Left ventricle myocardium superior (tissue), 1 donor: ENCODE measurements around the gene LCLAT1. TPM values are rescaled to one million over a fixed set of nuclear protein-coding genes. Genes with fewer than 3 reads are reported as not detected.
A peak's percentile ranks its signal among the peaks of the same experiment; 100 is the strongest.
"Not testable (repeated sequence)": the region's sequence is repeated elsewhere in the genome, so short reads cannot be mapped to it uniquely, and the experiment has no call there.

Source experiments
- ATAC-seq: fragments of 200-7000 bp; cut with Tn5 transposase; one replicate; pipeline ENCODE4 v1.9.1; 2020; ENCODE audit warnings: mild to moderate bottlenecking, moderate library complexity
- DNase-seq: peaks from one replicate; pipeline ENCODE4 v3.0.0-alpha.2; 2020
- intact Hi-C: fragments of 100-400 bp; cut with micrococcal nuclease; formaldehyde crosslinking; loops from one replicate; pipeline ENCODE4 v1.11.0; 2022
- total RNA-seq: library from RNA; stranded (reverse); fragmentation: NEBNext Ultra II Directional; extraction: Animal tissue kit (Norgen Biotek cat#: 25700); gene quantifications from one replicate; pipeline ENCODE4 v1.2.1, GENCODE V29; 2021
- donor health status: DM: no; HTN: yes; CAD: no; lungs with severe emphysema.

The LCLAT1 gene
- total RNA-seq, 1 donor from 2014 or later: 33.9 TPM

DNA sequence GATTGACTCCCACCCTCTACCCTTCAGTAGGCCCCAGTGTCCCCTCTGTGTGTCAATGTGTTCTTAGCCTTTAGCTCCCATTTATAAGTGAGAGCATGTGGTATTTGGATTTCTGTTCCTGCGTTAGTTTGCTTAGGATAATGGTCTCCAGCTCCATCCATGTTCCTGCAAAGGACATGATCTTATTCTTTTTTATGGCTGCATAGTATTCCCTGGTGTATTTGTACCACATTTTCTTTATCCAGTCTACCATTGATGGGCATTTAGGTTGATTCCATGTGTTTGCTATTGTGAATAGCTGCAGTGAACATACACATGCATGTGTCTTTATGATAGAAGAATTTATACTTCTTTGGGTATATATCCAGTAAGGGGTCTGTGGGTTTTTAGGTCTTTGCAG lies 60.4 kb downstream of the LCLAT1 start:
- intact Hi-C loops, ATAC-seq, DNase-seq: not testable (repeated sequence)

DNA sequence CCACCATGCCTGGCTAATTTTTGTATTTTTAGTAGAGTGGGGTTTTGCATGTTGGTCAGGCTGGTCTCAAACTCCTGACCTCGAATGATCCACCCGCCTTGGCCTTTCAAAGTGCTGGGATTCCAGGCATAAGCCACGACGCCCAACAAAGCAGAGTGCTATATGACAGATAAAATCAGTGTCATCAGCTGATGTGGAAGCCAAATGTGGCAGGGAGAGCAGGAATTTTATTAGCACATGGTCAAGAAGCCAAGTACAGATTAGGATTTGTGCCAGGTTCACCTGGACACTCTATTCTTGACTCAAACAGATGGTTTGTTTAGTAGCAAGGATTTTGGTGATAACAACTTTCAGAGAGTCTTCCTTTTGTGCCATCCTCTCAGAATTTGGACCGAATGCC lies 62.7 kb downstream of the LCLAT1 start:
- no peak for ATAC-seq
- no peak for DNase-seq
- intact Hi-C loops: no loop called here

DNA sequence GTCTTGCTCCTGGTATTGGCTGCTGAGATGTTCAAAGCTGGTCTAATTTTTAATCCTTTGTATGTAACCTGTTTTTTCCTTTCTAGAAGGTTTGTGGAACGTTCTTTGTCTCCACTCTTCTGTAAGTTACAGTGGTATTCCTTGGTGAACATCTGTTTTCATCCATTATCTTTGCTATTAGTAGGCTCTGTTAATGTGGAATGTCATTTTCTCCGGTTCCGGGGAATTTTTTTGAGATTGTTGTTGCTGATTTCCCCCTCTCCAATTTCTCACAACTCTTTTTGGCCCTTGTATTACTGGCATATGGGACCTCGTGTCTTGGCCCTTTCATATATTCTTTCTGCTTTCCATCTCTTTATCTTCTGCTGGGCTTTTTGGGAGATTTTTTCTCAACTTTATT lies 63.4 kb downstream of the LCLAT1 start:
- intact Hi-C loops: no loop called here
- ATAC-seq: no peak
- DNase-seq: no peak

DNA sequence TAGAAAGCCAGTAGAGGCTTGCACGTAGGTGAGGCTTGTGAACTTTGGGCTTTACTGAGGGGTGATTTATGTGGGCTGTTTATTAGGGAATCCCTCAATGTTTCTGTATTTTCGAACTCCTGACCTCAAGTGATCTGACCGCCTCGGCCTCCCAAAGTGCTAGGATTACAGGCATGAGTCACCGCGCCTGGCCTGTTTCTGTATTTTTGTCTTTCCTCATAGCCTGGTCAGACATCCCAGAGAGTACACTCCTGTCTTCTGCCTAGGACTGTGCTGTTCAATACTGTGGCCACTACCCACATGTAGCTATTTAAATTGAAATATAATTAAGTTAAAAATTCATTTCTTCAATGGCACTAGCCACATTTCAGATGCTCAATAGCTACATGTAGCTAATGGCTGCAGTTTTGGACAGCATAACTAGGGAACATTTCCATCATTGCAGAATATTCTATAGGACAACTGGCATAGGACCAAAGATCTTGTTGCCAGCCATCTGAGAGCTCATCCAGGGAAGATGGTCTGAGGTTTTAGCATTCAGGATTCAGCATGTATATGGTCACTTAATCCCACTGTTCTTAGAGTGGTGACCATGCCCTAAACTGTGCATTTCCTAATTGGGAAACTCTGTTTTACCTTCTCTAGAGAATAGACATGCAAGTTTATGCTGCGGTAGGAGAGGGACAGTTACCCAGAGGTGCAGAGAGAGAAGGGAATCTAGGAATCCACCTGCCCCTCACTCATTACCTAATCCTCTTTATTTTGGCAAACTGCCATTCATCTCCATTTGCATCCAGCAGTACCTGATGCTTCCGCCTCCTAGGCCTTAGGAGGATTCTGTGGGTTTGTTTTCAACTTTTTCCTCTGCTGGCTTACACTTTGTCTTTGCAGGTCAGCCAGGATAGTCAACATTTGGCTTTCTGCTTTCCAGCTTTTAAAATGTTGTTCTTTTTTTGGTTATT lies 64.4 kb downstream of the LCLAT1 start:
- ATAC-seq (peak; percentile 73), DNase-seq (peak; percentile 58)
- intact Hi-C loops: no loop called here

DNA sequence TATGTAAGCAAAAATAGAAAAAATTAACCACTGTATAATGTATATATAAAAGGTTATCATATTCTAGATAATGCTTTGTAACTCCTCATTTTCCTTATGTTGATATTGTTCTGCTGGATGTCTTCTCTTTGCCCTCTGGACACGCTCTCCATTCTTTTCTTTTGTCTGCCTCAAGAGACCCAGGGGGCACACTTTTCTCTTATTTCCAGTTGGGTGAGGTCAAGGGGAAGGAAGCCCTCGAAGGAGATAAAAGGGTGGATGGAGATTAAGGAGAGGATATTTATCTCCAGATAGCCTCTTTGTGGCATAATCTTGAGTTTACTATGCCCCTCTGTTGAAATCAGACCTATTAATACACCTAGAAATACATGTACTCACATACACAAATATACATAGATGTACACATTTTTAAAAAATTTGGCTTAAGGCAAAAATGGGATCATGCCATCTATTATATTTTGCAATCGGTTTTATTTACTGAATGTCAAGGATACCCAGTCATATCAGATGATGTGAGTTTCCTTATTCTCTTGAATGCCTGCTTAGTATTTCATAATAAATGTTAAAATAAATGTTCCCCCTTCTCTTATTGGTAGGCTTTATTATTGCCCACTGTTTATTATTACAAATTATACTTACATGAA lies 65.3 kb downstream of the LCLAT1 start:
- intact Hi-C loops: no loop called here
- no peak for ATAC-seq
- no peak for DNase-seq

DNA sequence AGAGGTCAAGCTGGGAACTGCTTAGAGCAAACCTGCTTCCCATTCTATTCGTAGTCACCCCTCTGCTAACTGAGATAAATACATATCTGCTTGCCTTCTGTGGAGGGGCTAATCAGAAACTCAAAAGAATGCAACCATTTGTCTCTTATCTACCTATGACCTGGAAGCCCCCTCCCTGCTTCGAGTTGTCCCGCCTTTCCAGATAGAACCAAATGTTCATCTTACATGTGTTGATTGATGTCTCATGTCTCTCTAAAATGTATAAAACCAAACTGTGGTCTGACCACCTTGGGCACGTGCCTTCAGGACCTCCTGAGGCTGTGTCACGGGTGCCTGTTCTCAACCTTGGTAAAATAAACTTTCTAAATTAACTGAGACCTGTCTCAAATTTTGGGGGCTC lies 66.6 kb downstream of the LCLAT1 start:
- DNase-seq, intact Hi-C loops, ATAC-seq: not testable (repeated sequence)

DNA sequence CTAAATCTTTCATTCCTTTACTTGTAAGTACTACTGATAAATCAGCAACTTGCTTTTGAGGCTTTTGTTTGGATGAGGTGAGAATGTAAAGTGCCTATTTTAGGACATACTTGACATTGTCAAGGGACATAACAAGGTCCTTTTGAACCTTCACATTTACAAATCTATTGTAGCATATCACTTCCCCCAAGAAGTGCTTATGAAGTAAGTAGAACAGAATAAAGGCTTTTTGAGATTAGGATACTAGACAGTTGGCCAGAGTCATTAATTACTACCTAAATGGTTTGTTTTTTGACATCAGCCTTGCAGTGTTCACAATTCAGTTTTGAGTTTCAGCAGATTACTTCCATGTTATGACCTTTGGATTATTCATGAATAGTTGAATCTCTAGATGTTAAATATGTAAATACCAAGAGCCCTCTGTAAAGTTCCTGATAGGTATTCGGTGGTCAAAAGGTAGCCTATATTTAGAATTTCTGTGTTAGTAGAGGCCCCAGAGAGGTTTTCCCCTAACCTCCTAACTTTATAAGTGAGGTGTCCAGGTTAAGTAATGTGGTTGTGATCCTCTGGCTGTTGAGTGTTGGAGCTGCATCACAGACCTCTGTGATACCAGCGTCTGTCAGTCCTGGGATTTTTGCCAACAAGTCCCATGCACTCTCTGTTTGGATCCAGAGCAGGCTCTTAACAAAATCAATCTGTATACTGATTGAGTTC lies 67.2 kb downstream of the LCLAT1 start:
- intact Hi-C loops: no loop called here
- peak; percentile 91 for ATAC-seq
- no peak for DNase-seq

DNA sequence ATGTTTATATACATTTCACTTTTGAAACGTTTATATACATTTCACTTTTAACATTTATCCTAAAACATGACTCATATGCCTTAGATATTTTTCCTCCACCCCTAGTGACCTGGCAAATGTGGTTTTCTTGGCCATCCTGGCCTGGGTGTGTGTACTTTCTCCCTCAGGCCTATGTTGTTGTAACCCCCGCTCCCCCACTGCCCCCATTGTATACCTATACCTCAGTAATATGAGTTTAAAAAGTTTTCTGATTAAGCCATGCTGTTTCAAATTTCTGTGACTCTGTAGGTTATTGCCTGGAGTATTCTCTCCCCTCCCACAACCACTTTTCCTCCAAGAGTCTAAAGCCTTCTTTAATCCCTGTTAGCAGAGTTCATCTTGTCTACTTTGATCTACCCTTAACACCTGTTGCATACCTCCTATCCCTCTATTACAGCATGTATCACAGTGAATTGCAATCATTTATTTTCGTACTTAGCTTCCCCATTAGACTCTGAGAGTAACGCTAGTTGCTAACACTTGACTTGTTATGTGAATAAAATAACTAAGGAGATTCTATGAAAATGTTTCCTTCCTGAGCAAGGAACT lies 67.9 kb downstream of the LCLAT1 start:
- ATAC-seq (peak; percentile 27), DNase-seq (no peak)
- intact Hi-C loops: no loop called here

DNA sequence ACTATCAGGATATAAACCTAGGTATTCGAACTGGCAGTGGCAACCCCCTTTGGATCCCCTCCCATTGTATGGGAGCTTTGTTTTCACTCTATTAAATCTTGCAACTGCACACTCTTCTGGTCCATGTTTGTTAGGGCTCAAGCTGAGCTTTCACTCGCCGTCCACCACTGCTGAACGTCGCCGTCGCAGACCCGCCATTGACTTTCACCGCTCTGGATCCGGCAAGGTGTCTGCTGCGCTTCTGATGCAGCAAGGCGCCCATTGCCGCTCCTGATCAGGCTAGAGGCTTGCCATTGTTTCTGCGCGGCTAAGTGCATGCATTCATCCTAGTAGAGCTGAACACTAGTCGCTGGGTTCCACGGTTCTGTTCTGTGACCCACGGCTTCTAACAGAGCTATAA lies 69.1 kb downstream of the LCLAT1 start:
- DNase-seq (no peak), ATAC-seq (no peak)
- intact Hi-C loops: no loop called here

DNA sequence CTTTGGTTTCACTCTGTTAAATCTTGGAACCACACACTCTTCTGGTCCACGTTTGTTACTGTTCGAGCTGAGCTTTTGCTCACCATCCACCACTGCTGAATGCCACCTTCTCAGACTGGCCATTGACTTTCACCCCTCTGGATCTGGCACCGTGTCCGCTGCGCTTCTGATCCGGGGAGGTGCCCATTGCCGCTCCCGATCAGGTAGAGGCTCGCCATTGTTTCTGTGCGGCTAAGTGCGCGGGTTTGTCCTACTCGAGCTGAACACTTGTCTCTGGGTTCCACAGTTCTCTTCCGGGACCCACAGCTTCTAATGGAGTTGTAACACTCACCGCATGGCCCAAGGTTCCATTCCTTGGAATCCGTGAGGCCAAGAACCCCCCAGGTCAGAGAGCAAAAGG lies 72.8 kb downstream of the LCLAT1 start:
- intact Hi-C loops: no loop called here
- no peak for DNase-seq
- ATAC-seq: no peak

DNA sequence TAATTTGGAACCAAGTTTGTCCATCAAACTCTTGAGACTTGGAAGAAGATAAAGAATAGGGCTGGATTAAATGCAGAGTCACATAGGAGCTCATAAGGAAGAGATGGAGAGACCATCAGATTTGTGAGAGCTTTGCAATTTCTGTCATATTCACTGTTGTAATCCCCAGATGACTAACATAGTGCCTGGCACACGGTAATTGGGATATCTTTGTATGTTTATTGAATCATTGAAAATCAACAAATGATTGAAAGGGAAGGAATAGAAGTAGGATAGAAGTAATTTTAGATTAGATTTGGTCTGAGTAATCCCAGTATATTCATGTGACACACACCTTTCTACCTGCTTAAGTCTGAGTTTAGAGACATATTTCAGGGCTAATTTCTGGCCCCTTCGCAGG lies 75.4 kb downstream of the LCLAT1 start:
- DNase-seq (no peak), ATAC-seq (no peak)
- intact Hi-C loops: no loop called here

DNA sequence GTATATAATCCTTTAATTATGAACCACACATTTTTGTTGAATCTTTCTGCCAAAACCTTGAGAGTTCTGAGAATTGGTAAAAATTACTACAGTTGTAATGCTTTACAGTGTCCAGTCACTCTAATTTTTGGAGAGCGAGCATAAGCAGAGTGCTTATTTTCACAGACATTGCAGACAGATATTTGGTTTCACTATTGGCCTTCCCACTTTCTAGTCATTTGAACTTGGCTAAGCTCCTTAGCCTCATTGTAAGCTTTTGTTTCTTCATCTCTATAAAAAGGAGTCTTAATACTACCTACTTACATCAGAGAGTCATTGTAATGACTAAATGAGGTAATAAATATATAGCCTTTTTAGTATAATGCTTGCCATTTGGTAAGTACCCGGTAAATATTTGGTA lies 80.4 kb downstream of the LCLAT1 start:
- intact Hi-C loops: no loop called here
- no peak for DNase-seq
- ATAC-seq: no peak

DNA sequence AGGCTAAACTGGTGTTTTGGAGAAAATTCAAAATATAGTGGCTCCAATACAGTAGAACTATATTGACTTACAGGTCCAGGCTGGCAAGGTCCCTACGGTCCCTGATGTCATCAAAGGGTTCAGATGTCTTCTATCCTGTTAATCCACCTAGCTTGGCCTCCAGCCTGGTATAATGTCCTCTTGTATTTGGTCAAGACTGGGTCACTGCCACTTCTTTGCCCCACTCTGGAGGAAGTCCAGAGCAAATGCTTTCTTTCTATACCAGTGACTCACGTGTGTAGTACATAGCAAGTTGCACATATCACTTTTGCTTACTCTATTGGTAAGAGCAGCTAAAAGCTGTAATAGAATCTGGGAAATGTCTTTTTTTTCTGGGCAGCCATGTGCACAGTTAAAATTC lies 80.8 kb downstream of the LCLAT1 start:
- no peak for DNase-seq
- ATAC-seq: no peak
- intact Hi-C loops: no loop called here

DNA sequence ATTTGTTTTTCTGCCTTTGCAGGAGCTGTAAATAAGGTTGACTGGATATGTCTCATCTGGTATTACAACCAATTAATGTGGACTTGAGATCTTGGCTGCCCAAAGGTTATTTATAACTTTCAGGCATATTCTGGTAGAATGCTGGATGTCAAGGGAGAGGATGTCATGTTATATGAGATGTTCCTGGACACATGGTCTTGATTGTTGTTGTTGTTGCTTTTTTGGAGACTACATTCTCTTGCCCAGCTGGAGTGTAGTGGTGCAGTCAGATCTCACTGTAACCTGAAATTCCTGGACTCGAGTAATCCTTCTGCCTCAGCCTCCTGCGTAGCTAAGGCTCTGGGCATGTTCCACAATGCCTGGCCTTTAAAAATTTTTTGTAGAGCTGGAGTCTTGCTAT lies 83.3 kb downstream of the LCLAT1 start:
- peak; percentile 54 for ATAC-seq
- intact Hi-C loops: no loop called here
- no peak for DNase-seq

DNA sequence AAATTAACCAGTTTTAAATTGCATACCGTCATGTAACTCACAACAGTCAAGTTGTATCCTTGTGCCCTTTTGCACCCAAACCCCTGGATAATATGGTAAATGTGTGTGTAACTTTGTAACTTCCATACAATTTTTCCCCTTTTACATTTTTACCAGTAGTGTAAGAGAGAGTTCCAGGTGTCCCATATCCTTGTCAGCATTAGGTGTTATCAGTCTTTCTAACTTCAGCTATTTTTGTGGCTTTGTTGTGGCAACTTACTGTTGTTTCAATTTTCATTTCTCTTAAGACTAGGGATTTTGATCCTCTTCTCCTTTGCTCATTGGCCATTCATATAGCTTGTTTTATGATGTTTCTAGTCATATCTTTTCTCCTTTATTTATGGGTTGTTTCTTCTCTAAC lies 94.6 kb downstream of the LCLAT1 start:
- DNase-seq (no peak), ATAC-seq (no peak)
- intact Hi-C loops: no loop called here

DNA sequence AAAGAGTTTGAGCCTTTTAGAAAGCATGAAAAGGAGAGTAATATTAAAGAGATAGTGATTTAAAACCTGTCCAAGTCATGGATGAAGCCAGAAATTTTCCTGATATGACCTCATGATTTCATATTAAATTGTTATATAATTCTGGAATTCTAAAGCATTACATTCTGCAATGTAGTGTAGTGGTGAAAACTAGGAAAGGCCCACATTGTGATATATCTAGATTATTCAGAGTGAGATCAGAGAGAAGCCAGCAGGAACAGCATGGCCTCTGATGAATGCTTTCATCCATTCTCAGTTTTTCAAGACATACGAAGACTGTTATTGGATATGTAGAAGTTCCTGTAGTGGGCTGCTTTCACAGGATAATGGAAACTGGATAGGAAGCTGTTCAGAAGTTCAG lies 98.8 kb downstream of the LCLAT1 start:
- DNase-seq (no peak), ATAC-seq (no peak)
- intact Hi-C loops: no loop called here

DNA sequence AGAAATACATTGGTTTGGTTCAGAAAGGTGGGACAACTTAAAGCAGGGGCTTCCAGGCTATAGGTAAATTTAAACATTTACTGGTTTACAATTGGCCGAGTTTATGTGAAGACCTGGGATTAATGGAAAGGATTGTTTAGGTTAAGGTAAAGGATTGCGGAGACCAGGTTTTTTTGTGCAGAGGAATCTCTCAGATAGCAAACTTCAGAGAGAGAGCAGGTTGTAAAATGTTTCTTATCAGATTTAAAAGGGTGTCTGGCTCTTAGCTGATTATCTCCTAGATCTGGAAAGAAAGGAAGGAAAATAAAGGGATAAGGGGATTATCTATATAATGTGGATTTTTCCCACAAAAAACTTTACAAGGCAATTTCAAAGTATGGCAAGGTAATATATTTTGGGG lies 101.3 kb downstream of the LCLAT1 start:
- ATAC-seq (no peak), DNase-seq (no peak)
- intact Hi-C loops: no loop called here

DNA sequence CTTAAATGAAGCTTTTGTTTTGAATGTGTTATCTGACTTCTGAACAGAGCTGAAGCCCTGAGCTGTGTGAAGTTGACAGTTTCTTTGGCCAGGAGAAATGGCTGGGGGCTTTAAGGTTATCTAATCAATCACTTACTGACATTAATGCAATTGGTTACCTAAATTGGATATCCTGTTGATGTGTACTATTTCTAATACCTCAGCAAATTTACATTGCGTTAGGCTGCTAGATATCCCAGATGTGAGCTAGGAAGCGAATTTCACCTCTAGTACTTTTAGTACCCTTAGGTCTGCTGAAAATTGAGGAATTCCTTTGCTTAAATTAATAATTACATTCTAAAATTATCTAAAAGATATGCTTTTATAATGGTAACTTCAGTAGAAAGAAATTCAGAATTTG lies 102.0 kb downstream of the LCLAT1 start:
- intact Hi-C loops: no loop called here
- DNase-seq (no peak), ATAC-seq (no peak)

DNA sequence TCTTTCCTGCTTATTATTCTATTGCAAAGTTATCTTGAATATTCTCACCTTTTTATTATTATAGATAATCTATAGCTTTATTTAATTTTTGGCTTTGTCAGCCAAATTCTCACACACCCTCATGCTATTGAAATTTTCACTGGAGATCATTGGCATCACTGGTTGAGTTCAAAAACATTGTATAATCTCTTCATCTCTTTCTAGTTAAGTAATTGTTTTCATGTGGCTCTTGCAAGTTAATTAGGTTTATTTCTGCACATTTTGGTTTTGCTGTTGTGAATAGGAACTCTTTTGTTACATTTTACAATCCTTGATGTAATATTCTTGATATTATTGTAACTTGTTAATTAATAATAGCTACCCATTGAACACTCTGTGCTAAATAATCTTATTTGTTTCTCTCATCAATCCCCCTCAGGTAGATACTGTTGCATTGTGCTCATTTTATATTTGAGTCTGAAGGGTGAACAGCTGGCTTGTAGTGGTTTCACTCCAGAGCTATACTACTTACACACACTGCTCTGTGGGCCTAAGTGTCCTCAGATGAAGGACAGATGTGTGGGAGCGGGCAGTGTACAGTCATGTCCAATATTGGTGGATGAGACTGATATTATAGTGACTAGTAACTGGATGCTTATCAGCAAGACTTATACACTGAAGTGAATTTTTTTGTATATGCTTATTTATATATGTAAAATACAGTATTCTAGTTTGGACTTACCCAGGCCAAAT lies 112.7 kb downstream of the LCLAT1 start:
- DNase-seq (no peak), ATAC-seq (peak; percentile 29)
- intact Hi-C loops: no loop called here
